ENCODE results near the gene CDC42BPB.

Gene CDC42BPB

GRCh38 chr14:103073367-103073875 lies 16.1 kb upstream of the CDC42BPB start:
- TF ChIP-seq HDGF (IDR thresholded peaks at IDR 0.05; ENCODE audit: borderline replicate concordance) (no peak), FOXK2 (IDR thresholded peaks at IDR 0.05) (no peak), ARNT (IDR thresholded peaks at IDR 0.05) (no peak), CTBP1 (IDR thresholded peaks at IDR 0.05; ENCODE audit: borderline replicate concordance) (no peak), L3MBTL2 (conservative IDR thresholded peaks at IDR 0.05) (no peak), LEF1 (IDR thresholded peaks at IDR 0.05; ENCODE audit: borderline replicate concordance) (no peak), FOXM1 (IDR thresholded peaks at IDR 0.05; ENCODE audit: borderline replicate concordance) (no peak), ZNF384 (IDR thresholded peaks at IDR 0.05) (no peak)
- no peak for DNase-seq (ENCODE audit: extremely low spot score)
- ChIA-PET POLR2A (interaction anchor here (1.6 kb wide), 1 partner anchor 260 kb away, joined by 4 read pairs; the partner anchor contains the start of gene EIF5), CTCF (interaction anchor here (1.8 kb wide), 1 partner anchor 26 kb away, joined by 7 read pairs; no protein-coding TSS in a partner anchor)

- no peak for DNase-seq (ENCODE audit: extremely low spot score)
- ChIA-PET POLR2A (no interaction called here), CTCF (no interaction called here)
- no peak for TF ChIP-seq BHLHE40 (IDR thresholded peaks at IDR 0.05; ENCODE audit: borderline replicate concordance)
- no peak for TF ChIP-seq TARDBP (IDR thresholded peaks at IDR 0.05)
- TF ChIP-seq CTBP1 (IDR thresholded peaks at IDR 0.05; ENCODE audit: borderline replicate concordance): no peak
- TF ChIP-seq HDGF (IDR thresholded peaks at IDR 0.05; ENCODE audit: borderline replicate concordance): no peak
- no peak for TF ChIP-seq L3MBTL2 (conservative IDR thresholded peaks at IDR 0.05)
- TF ChIP-seq LEF1 (IDR thresholded peaks at IDR 0.05; ENCODE audit: borderline replicate concordance): no peak
- TF ChIP-seq ARNT (IDR thresholded peaks at IDR 0.05): no peak
- no peak for TF ChIP-seq ZNF384 (IDR thresholded peaks at IDR 0.05)
- TF ChIP-seq SUZ12 (IDR thresholded peaks at IDR 0.05): no peak
- no peak for TF ChIP-seq FOXM1 (IDR thresholded peaks at IDR 0.05; ENCODE audit: borderline replicate concordance)
- no peak for TF ChIP-seq PKNOX1 (IDR thresholded peaks at IDR 0.05)
Observed at GRCh38 chr14:103072595-103073366, 15.4 kb upstream of the CDC42BPB start.

GRCh38 chr14:103071544-103072251 lies 14.3 kb upstream of the CDC42BPB start:
- no peak for DNase-seq (ENCODE audit: extremely low spot score)
- POLR2A ChIA-PET: no interaction called here

GRCh38 chr14:103070971-103071542 lies 13.7 kb upstream of the CDC42BPB start:
- TF ChIP-seq ARNT (IDR thresholded peaks at IDR 0.05): no peak
- TF ChIP-seq BHLHE40 (IDR thresholded peaks at IDR 0.05; ENCODE audit: borderline replicate concordance): no peak
- no peak for TF ChIP-seq FOXM1 (IDR thresholded peaks at IDR 0.05; ENCODE audit: borderline replicate concordance)
- no peak for TF ChIP-seq LEF1 (IDR thresholded peaks at IDR 0.05; ENCODE audit: borderline replicate concordance)
- TF ChIP-seq SUZ12 (IDR thresholded peaks at IDR 0.05): no peak
- no peak for TF ChIP-seq L3MBTL2 (conservative IDR thresholded peaks at IDR 0.05)
- TF ChIP-seq CTBP1 (IDR thresholded peaks at IDR 0.05; ENCODE audit: borderline replicate concordance): no peak
- no peak for TF ChIP-seq PKNOX1 (IDR thresholded peaks at IDR 0.05)
- TF ChIP-seq FOXK2 (IDR thresholded peaks at IDR 0.05): no peak
- no peak for TF ChIP-seq TARDBP (IDR thresholded peaks at IDR 0.05)
- no peak for TF ChIP-seq SP1 (IDR thresholded peaks at IDR 0.05)
- TF ChIP-seq NFRKB (IDR thresholded peaks at IDR 0.05): no peak
- no peak for TF ChIP-seq HDGF (IDR thresholded peaks at IDR 0.05; ENCODE audit: borderline replicate concordance)
- TF ChIP-seq ZNF384 (IDR thresholded peaks at IDR 0.05): no peak
- TF ChIP-seq FOXA1 (IDR thresholded peaks at IDR 0.05): no peak
- TF ChIP-seq ELF4 (IDR thresholded peaks at IDR 0.05): no peak
- POLR2A ChIA-PET: no interaction called here
- CTCF ChIA-PET: no interaction called here
- no peak for DNase-seq (ENCODE audit: extremely low spot score)

More at GRCh38 chr14:103071544-103072251, 14.3 kb upstream of the CDC42BPB start:
- CTCF ChIA-PET: no interaction called here
- no peak for TF ChIP-seq L3MBTL2 (conservative IDR thresholded peaks at IDR 0.05)
- TF ChIP-seq BHLHE40 (IDR thresholded peaks at IDR 0.05; ENCODE audit: borderline replicate concordance): no peak
- no peak for TF ChIP-seq HDGF (IDR thresholded peaks at IDR 0.05; ENCODE audit: borderline replicate concordance)
- no peak for TF ChIP-seq FOXK2 (IDR thresholded peaks at IDR 0.05)
- TF ChIP-seq CTBP1 (IDR thresholded peaks at IDR 0.05; ENCODE audit: borderline replicate concordance): no peak
- TF ChIP-seq ARNT (IDR thresholded peaks at IDR 0.05): no peak
- no peak for TF ChIP-seq FOXM1 (IDR thresholded peaks at IDR 0.05; ENCODE audit: borderline replicate concordance)
- TF ChIP-seq FOXA1 (IDR thresholded peaks at IDR 0.05): no peak
- TF ChIP-seq NFRKB (IDR thresholded peaks at IDR 0.05): no peak
- TF ChIP-seq LEF1 (IDR thresholded peaks at IDR 0.05; ENCODE audit: borderline replicate concordance): no peak
- no peak for TF ChIP-seq ZNF384 (IDR thresholded peaks at IDR 0.05)
- no peak for TF ChIP-seq SUZ12 (IDR thresholded peaks at IDR 0.05)
- TF ChIP-seq TARDBP (IDR thresholded peaks at IDR 0.05): no peak
- TF ChIP-seq SP1 (IDR thresholded peaks at IDR 0.05): no peak
- no peak for TF ChIP-seq PKNOX1 (IDR thresholded peaks at IDR 0.05)
- TF ChIP-seq ELF4 (IDR thresholded peaks at IDR 0.05): no peak

- DNase-seq (ENCODE audit: extremely low spot score): no peak
- ChIA-PET CTCF (no interaction called here), POLR2A (no interaction called here)
- TF ChIP-seq NFRKB (IDR thresholded peaks at IDR 0.05) (no peak), ZNF384 (IDR thresholded peaks at IDR 0.05) (no peak), SUZ12 (IDR thresholded peaks at IDR 0.05) (no peak), BHLHE40 (IDR thresholded peaks at IDR 0.05; ENCODE audit: borderline replicate concordance) (no peak), L3MBTL2 (conservative IDR thresholded peaks at IDR 0.05) (no peak)
Observed at GRCh38 chr14:103070263-103070885, 13.0 kb upstream of the CDC42BPB start.
